Liver (tissue), 3 donors: ENCODE data around the gene B3GALT4.

Experiments used
- ATF3 ChIP-seq: IDR thresholded peaks from 2 replicates; pipeline ENCODE4 v1.6.1; 2016; ENCODE audit warnings: antibody characterized with exemption
- CTCF ChIP-seq: fragments of 150-350 bp; IDR thresholded peaks from 2 replicates; pipeline ENCODE4 v1.5.1; 2017; ENCODE audit warnings: improper control_type of control experiment, low read depth, low read length; ENCODE audit not compliant: missing input control
- EGR1 ChIP-seq, 2 donors: IDR thresholded peaks; 2 replicates each; pipeline ENCODE4 v1.6.1; 2016 to 2018; ENCODE audit warnings: antibody characterized with exemption in 2 of 2, low read depth in 2 of 2
- GABPA ChIP-seq, 2 donors: IDR thresholded peaks in 1 of 2; conservative IDR thresholded peaks in 1 of 2; 2 replicates each; pipeline ENCODE4 v1.6.1; 2016; ENCODE audit warnings: antibody characterized with exemption in 2 of 2, mild to moderate bottlenecking in 1 of 2, moderate library complexity in 1 of 2
- HNF4G ChIP-seq: IDR thresholded peaks from 2 replicates; pipeline ENCODE4 v1.6.1; 2016; ENCODE audit warnings: antibody characterized with exemption
- JUND ChIP-seq, 2 donors: IDR thresholded peaks; 2 replicates each; pipeline ENCODE4 v1.6.1; 2016; ENCODE audit warnings: antibody characterized with exemption in 2 of 2
- MAX ChIP-seq: IDR thresholded peaks from 2 replicates; pipeline ENCODE4 v1.6.1; 2016; ENCODE audit warnings: antibody characterized with exemption
- RAD21 ChIP-seq, 2 donors: IDR thresholded peaks; 2 replicates each; pipeline ENCODE4 v1.6.1; 2016; ENCODE audit warnings: antibody characterized with exemption in 2 of 2, mild to moderate bottlenecking in 2 of 2
- REST ChIP-seq: IDR thresholded peaks from 2 replicates; pipeline ENCODE4 v1.6.1; 2016; ENCODE audit warnings: antibody characterized with exemption, mild to moderate bottlenecking
- RXRA ChIP-seq, 2 donors: IDR thresholded peaks; 2 replicates each; pipeline ENCODE4 v1.6.1; 2017 to 2018; ENCODE audit warnings: antibody characterized with exemption in 2 of 2, mild to moderate bottlenecking in 1 of 2
- SP1 ChIP-seq: IDR thresholded peaks from 2 replicates; pipeline ENCODE4 v1.6.1; 2018; ENCODE audit warnings: antibody characterized with exemption, mild to moderate bottlenecking
- TAF1 ChIP-seq: conservative IDR thresholded peaks from 2 replicates; pipeline ENCODE4 v1.6.1; 2016; ENCODE audit warnings: antibody characterized with exemption, mild to moderate bottlenecking
- YY1 ChIP-seq: IDR thresholded peaks from 2 replicates; pipeline ENCODE4 v1.6.1; 2016; ENCODE audit warnings: antibody characterized with exemption, mild to moderate bottlenecking
- ZBTB33 ChIP-seq: IDR thresholded peaks from 2 replicates; pipeline ENCODE4 v1.6.1; 2016; ENCODE audit warnings: antibody characterized with exemption
- donor health status: healthy.
- donor health status: healthy.

GRCh38 chr6:33297406-33297955, 20.6 kb downstream of the B3GALT4 start:
- TF ChIP-seq CTCF (no peak), JUND (IDR thresholded peaks at IDR 0.05) (no peak), ZBTB33 (no peak), RAD21 (IDR thresholded peaks at IDR 0.05) (no peak), EGR1 (IDR thresholded peaks at IDR 0.05; ENCODE audit: low read depth in 2 of 2) (no peak), REST (no peak), SP1 (peak; percentile 62), GABPA (IDR thresholded peaks at IDR 0.05 in 1 of 2, conservative IDR thresholded peaks at IDR 0.05 in 1 of 2) (peak in 1 of 2 donors; percentile 48), YY1 (peak; percentile 25), HNF4G (no peak), TAF1 (no peak), RXRA (IDR thresholded peaks at IDR 0.05) (no peak), MAX (no peak), ATF3 (no peak)
